Ovary (tissue), 9 donors: ENCODE results near the gene BICDL1. TPM values are rescaled to one million over a fixed set of nuclear protein-coding genes. Genes with fewer than 3 reads are reported as not detected.

ENCODE experiments used
- DNase-seq, 5 donors: peaks; one replicate each; pipeline ENCODE4 v3.0.0-alpha.2; 2019 to 2020
- H3K27ac ChIP-seq, 2 donors: fragments of 200-600 bp; one replicate each; pipeline versions ENCODE4 v1.5.1 to v1.8.0; 2019 to 2022
- H3K27me3 ChIP-seq: fragments of 200-600 bp; one replicate; pipeline ENCODE4 v1.8.0; 2022
- H3K36me3 ChIP-seq: fragments of 200-600 bp; sonication (generic); one replicate; pipeline ENCODE4 v1.5.1; 2019
- H3K4me1 ChIP-seq: one replicate; pipeline ENCODE4 v1.8.1; 2013; ENCODE audit warnings: mild to moderate bottlenecking, moderate library complexity; ENCODE audit not compliant: insufficient read depth
- H3K4me3 ChIP-seq: fragments of 200-600 bp; sonication (generic); one replicate; pipeline ENCODE4 v1.5.1; 2017
- H3K9me3 ChIP-seq, 2 donors: fragments of 200-600 bp in 1 of 2; sonication (generic) in 1 of 2; one replicate each; pipeline versions ENCODE4 v1.5.1 to v1.8.1; 2013 to 2019; ENCODE audit warnings: mild to moderate bottlenecking in 1 of 2, moderate library complexity in 1 of 2
- EP300 ChIP-seq: sonication (generic); formaldehyde crosslinking; IDR thresholded peaks from one replicate; pipeline ENCODE4 v1.6.1; 2017; ENCODE audit warnings: antibody characterized with exemption
- POLR2A ChIP-seq: fragments of 450-650 bp; IDR thresholded peaks from one replicate; pipeline ENCODE4 v1.6.1; 2017; ENCODE audit warnings: antibody characterized with exemption, mild to moderate bottlenecking, moderate library complexity
- WGBS, 3 donors: extraction: QIAGEN DNeasy Blood & Tissue Kit in 1 of 3; methylation state at CpG; one replicate each; pipeline versions ENCODE4 v1.1.5 to v1.1.7; 2013 to 2017; 5-methylcytosine and 5-hydroxymethylcytosine counted together
- intact Hi-C, 4 donors: fragments of 100-400 bp; cut with DNase I; formaldehyde crosslinking; loops; one replicate each; pipeline versions ENCODE4 v1.11.0 to v1.15.1; 2022 to 2023
- polyA plus RNA-seq, 2 donors: library from polyadenylated mRNA; stranded (reverse); fragments of 200-250 nt in 1 of 2; fragments of 350-450 nt in 1 of 2; fragmentation: Illumina TruSeq in 1 of 2; extraction: RNeasy Lipid Tissue Mini Kit (QIAGEN cat#74804) in 1 of 2; gene quantifications; one replicate each; pipeline ENCODE4 v1.2.3, GENCODE V29; 2013 to 2014
- total RNA-seq, 7 donors: library from RNA; depleted of rRNA in 2 of 7; stranded (reverse); fragments of >200 nt in 2 of 7; fragmentation: NEBNext Ultra II Directional in 3 of 7; extraction: Animal tissue kit (Norgen Biotek cat#: 25700) in 3 of 7; gene quantifications; one replicate each; pipeline versions ENCODE4 v1.1.0 to v1.2.4, GENCODE V29; 2016 to 2023
- TF ChIP-seq, protein P1 (sequence below), 3 donors: fragments of 450-650 bp in 2 of 3; fragments of 200-600 bp in 1 of 3; IDR thresholded peaks; one replicate each; pipeline versions ENCODE4 v1.5.1 to v1.8.0; 2016 to 2022; ENCODE audit warnings: antibody characterized with exemption in 3 of 3, mild to moderate bottlenecking in 1 of 3
- donor health status: DM: no; HTN: no; CAD: no; lungs with moderate emphysema.
- donor health status: DM: no; HTN: no; CAD: no.
- donor health status: Bipolar disorder and iron deficiency.
- donor health status: DM: yes; HTN: yes; CAD: no.
- donor health status: DM: no; HTN: no; CAD: no.
- donor health status: DM: yes; HTN: yes; CAD: no.

Gene BICDL1
- total and polyA plus RNA-seq, 9 donors = 0.40 to 147 (median 1.7) TPM

DNA sequence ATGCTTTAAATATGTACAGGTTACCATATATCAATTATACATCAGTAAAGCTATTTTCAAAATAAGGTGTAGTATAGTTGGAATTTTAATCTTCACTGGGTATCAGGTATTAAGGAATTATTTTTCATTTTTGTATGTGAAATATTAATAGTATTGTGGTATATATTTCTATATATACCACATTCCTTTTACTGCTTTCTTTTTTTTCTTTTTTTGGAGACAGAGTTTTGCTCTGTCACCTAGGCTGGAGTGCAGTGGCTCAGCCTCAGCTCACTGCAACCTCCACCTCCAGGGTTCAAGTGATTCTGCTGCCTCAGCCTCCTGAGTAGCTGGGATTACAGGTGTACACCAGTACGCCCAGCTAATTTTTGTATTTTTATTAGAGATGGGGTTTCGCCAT, 36.6 kb downstream of the BICDL1 start:
- Histone ChIP-seq H3K9me3 (no peaks in the 10 kb centered on the region), H3K36me3 (no peaks in the 10 kb centered on the region), H3K4me3 (no peak overlapping the region), H3K4me1 (no peaks in the 10 kb centered on the region), H3K27me3 (no peaks in the 10 kb centered on the region), H3K27ac (no peak overlapping the region)
- no peak for TF ChIP-seq POLR2A
- TF ChIP-seq, protein P1, sequence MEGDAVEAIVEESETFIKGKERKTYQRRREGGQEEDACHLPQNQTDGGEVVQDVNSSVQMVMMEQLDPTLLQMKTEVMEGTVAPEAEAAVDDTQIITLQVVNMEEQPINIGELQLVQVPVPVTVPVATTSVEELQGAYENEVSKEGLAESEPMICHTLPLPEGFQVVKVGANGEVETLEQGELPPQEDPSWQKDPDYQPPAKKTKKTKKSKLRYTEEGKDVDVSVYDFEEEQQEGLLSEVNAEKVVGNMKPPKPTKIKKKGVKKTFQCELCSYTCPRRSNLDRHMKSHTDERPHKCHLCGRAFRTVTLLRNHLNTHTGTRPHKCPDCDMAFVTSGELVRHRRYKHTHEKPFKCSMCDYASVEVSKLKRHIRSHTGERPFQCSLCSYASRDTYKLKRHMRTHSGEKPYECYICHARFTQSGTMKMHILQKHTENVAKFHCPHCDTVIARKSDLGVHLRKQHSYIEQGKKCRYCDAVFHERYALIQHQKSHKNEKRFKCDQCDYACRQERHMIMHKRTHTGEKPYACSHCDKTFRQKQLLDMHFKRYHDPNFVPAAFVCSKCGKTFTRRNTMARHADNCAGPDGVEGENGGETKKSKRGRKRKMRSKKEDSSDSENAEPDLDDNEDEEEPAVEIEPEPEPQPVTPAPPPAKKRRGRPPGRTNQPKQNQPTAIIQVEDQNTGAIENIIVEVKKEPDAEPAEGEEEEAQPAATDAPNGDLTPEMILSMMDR (IDR thresholded peaks at IDR 0.05) = no peak
- TF ChIP-seq EP300 = no peak
- no peak for DNase-seq
- 93 to 96% (median 95%) methylated on average over 2 of the region's 2 CpGs for WGBS, 3 donors
- intact Hi-C loops = no loop called here

DNA sequence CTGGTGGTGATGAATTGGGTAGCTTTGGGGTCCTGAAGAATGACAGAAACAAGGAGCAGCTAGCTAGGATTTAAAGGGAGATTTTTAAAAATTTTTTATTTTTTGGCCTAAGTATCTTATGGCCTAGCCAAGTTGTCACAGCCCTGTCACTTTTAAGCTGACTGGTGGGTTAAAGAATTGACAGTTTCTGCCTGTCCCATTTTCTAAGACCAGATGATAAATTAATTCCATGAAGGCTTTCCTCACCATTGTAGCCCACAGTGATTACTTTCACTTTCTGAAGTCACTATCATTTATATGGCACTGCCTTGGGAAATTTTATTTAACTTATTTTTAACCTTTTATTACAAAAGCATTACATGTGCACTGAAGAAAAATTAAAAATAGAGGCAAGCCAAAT, 43.2 kb downstream of the BICDL1 start:
- Histone ChIP-seq H3K36me3 (no peaks in the 10 kb centered on the region), H3K9me3 (no peaks in the 10 kb centered on the region), H3K4me3 (no peak overlapping the region), H3K27me3 (no peaks in the 10 kb centered on the region), H3K27ac (no peak overlapping the region), H3K4me1 (no peaks in the 10 kb centered on the region)
- TF ChIP-seq EP300 = no peak
- TF ChIP-seq POLR2A = no peak
- TF ChIP-seq, protein P1 (IDR thresholded peaks at IDR 0.05) = no peak
- intact Hi-C loops = no loop called here
- no peak for DNase-seq

DNA sequence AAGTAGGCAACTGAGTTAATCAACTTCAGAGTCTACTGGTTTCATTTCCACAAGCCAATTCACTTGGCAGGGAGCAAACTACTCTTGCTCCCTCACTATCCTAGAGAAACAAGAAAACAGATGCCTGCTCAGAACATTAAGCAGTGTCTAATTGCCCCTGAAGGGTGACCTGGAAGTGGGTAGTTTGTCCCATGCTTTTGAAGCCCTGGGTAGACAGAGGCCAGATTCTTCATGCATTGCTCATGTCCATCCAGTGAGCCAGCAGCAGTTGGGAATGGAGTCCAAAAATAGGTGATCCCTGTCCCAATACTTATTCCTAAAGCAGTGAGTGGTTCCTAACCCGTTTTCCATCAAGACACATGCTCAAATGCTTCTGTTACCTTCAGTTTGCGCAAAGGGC, 48.8 kb downstream of the BICDL1 start:
- Histone ChIP-seq H3K27me3 (no peaks in the 10 kb centered on the region), H3K9me3 (no peaks in the 10 kb centered on the region), H3K4me1 (no peaks in the 10 kb centered on the region), H3K36me3 (no peaks in the 10 kb centered on the region), H3K4me3 (no peak overlapping the region), H3K27ac (no peak overlapping the region)
- no peak for DNase-seq
- WGBS, 3 donors = 73 to 83% (median 77%) methylated on average over 2 of the region's 2 CpGs
- TF ChIP-seq, protein P1 (IDR thresholded peaks at IDR 0.05) = no peak
- TF ChIP-seq EP300 (no peak), POLR2A (no peak)
- intact Hi-C loops = no loop called here

DNA sequence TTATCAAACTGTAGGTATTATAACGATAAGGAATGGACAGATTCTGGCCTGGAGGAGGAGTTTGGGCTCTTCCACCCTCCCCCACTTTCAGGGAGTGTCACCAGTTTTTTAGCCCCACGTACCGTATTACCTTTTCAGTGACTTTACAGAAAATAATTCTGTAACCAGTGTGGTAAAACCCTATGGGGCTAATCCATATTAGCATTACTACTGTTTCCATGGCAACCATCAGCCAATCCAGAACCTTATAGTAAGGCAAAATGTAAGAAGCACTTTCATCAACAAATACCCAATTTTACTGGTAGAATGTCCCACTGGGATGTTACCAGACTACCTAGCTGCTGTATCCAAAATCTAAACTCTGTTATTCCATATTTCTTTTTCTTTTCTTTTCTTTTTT, 50.7 kb downstream of the BICDL1 start:
- Histone ChIP-seq H3K4me3 (no peak overlapping the region), H3K4me1 (no peaks in the 10 kb centered on the region)
- 72 to 74% (median 73%) methylated on average over 3 of the region's 3 CpGs for WGBS, 3 donors

More for the DNA sequence above, 50.7 kb downstream of the BICDL1 start:
- TF ChIP-seq EP300 = no peak
- TF ChIP-seq, protein P1 (IDR thresholded peaks at IDR 0.05) = no peak
- DNase-seq = no peak
- H3K27me3 ChIP-seq = no peaks in the 10 kb centered on the region
- intact Hi-C loops = no loop called here
- H3K27ac ChIP-seq = no peak overlapping the region
- H3K36me3 ChIP-seq = no peaks in the 10 kb centered on the region
- no peaks in the 10 kb centered on the region for H3K9me3 ChIP-seq
